Thymus (tissue), 11 donors: ENCODE results near the gene TRIO. TPM values are rescaled to one million over a fixed set of nuclear protein-coding genes. Genes with fewer than 3 reads are reported as not detected.

ENCODE experiments used
- DNase-seq, 9 donors: peaks; one replicate each; pipeline ENCODE4 v3.0.0-alpha.2; 2013; ENCODE audit warnings: low spot score in 9 of 9, low read depth in 6 of 9, missing footprints in 1 of 9
- H3K27ac ChIP-seq, 2 donors: one replicate each; pipeline ENCODE4 v1.5.1; 2013; ENCODE audit warnings: control low read depth in 1 of 2, low read depth in 1 of 2, low read length in 1 of 2, mild to moderate bottlenecking in 1 of 2, moderate library complexity in 1 of 2
- H3K27me3 ChIP-seq, 2 donors: one replicate each; pipeline ENCODE4 v1.5.1; 2013; ENCODE audit warnings: low read length in 1 of 2; ENCODE audit not compliant: control insufficient read depth in 2 of 2, insufficient read depth in 1 of 2
- H3K36me3 ChIP-seq, 2 donors: one replicate each; pipeline ENCODE4 v1.5.1; 2013; ENCODE audit warnings: low read length in 1 of 2, mild to moderate bottlenecking in 1 of 2, moderate library complexity in 1 of 2; ENCODE audit not compliant: control insufficient read depth in 2 of 2, insufficient read depth in 2 of 2
- H3K4me1 ChIP-seq, 2 donors: one replicate each; pipeline ENCODE4 v1.5.1; 2013; ENCODE audit warnings: low read length in 2 of 2; ENCODE audit not compliant: control insufficient read depth in 2 of 2, insufficient read depth in 2 of 2
- H3K4me3 ChIP-seq, 2 donors: one replicate each; pipeline ENCODE4 v1.5.1; 2013; ENCODE audit warnings: low read length in 2 of 2, control low read depth in 1 of 2, mild to moderate bottlenecking in 1 of 2
- H3K9me3 ChIP-seq, 2 donors: one replicate each; pipeline ENCODE4 v1.5.1; 2013; ENCODE audit warnings: low read length in 1 of 2, mild to moderate bottlenecking in 1 of 2; ENCODE audit not compliant: control insufficient read depth in 2 of 2, insufficient read depth in 1 of 2
- WGBS: extraction: QIAGEN DNeasy Blood & Tissue Kit; methylation state at CpG from one replicate; pipeline ENCODE4 v1.1.7; 2013; 5-methylcytosine and 5-hydroxymethylcytosine counted together
- polyA plus RNA-seq: library from polyadenylated mRNA; stranded (reverse); fragments of 200-250 nt; gene quantifications from one replicate; pipeline ENCODE4 v1.2.3, GENCODE V29; 2013
- total RNA-seq: library from RNA; stranded (reverse); fragments of 120-200 nt; gene quantifications from one replicate; pipeline ENCODE4 v1.2.4, GENCODE V29; 2013
- donor health status: healthy.

The TRIO gene
- total and polyA plus RNA-seq, 2 donors: 26.9 to 52.1 TPM

DNA sequence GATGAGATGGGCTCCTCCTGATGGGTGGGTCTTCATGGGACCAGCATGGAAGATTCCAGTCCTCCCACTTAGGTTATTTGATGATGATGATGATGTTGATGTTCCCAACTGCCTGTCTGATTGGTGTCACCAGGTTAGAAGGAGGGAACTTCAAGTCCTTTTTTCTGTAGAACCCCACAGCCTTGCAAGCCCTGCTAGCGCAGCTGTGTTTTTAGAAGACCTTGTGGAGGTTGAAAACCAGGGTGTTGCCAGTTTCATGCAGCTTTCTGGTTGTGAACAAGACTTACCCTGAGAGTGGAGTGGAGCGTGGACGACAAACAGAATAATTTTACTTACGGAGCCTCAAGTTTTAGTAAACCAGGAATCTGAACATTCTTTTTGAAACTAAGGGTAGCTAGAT, 83.0 kb downstream of the TRIO start:
- DNase-seq: peak in 1 of 9 donors; percentile 66
- no peaks in the 10 kb centered on the region for H3K36me3 ChIP-seq
- H3K27ac ChIP-seq: peak overlapping the region in 1 of 2 donors; percentile 80
- no peaks in the 10 kb centered on the region for H3K27me3 ChIP-seq
- H3K9me3 ChIP-seq: no peaks in the 10 kb centered on the region
- no peak overlapping the region for H3K4me3 ChIP-seq
- 97% methylated on average over 4 of the region's 4 CpGs for WGBS
- H3K4me1 ChIP-seq: peaks cover 19 to 64% of the 10 kb centered on the region in 2 donors

- no peaks in the 10 kb centered on the region for H3K9me3 ChIP-seq
- peak overlapping the region in 1 of 2 donors; percentile 80 for H3K27ac ChIP-seq
- peaks cover 15 to 60% of the 10 kb centered on the region in 2 donors for H3K4me1 ChIP-seq
- no peak for DNase-seq
- H3K4me3 ChIP-seq: no peak overlapping the region
- no peaks in the 10 kb centered on the region for H3K27me3 ChIP-seq
- no peaks in the 10 kb centered on the region for H3K36me3 ChIP-seq
- 88% methylated on average over 6 of the region's 6 CpGs for WGBS
Measured at GRCh38 chr5:14226554-14226953, 83.4 kb downstream of the TRIO start.

- no peak for DNase-seq
- Histone ChIP-seq H3K9me3 (no peaks in the 10 kb centered on the region), H3K27ac (peak overlapping the region in 1 of 2 donors; percentile 80), H3K4me1 (peaks cover 14 to 55% of the 10 kb centered on the region in 2 donors), H3K4me3 (no peak overlapping the region), H3K27me3 (no peaks in the 10 kb centered on the region), H3K36me3 (no peaks in the 10 kb centered on the region)
- WGBS: 94% methylated on average over 8 of the region's 8 CpGs
Measured at GRCh38 chr5:14226992-14227391, 83.8 kb downstream of the TRIO start.

GRCh38 chr5:14227513-14227912, 84.4 kb downstream of the TRIO start:
- DNase-seq: no peak
- Histone ChIP-seq H3K4me1 (peaks cover 11 to 50% of the 10 kb centered on the region in 2 donors), H3K4me3 (no peak overlapping the region), H3K27ac (no peak overlapping the region), H3K9me3 (no peaks in the 10 kb centered on the region), H3K36me3 (no peaks in the 10 kb centered on the region), H3K27me3 (no peaks in the 10 kb centered on the region)
- WGBS: 64% methylated on average over 3 of the region's 3 CpGs

DNA sequence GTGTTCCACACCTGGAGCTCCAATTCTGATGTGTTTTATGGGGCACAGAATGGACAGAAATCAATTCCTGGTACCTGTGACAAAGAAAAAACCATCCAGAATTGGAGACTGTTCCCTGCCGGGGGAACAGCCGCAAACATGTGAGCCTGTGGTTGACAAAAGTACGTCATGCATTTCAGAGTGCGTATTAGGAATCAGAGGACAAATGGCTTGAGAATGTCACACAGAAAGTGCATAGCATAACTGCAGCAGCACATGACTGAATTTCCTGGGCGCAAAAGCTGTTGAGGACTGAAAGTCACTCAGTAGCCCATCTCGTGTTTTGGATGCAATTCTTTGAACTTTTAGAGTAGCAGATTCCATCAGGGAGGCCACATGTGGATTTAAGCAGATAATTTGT, 85.1 kb downstream of the TRIO start:
- no peak for DNase-seq
- Histone ChIP-seq H3K27ac (no peak overlapping the region), H3K9me3 (no peaks in the 10 kb centered on the region), H3K4me3 (no peak overlapping the region), H3K36me3 (no peaks in the 10 kb centered on the region), H3K27me3 (no peaks in the 10 kb centered on the region), H3K4me1 (peaks cover 6 to 43% of the 10 kb centered on the region in 2 donors)
- WGBS: 95% methylated on average over 6 of the region's 6 CpGs

- H3K4me3 ChIP-seq: no peak overlapping the region
- H3K27me3 ChIP-seq: no peaks in the 10 kb centered on the region
- peaks cover 6 to 39% of the 10 kb centered on the region in 2 donors for H3K4me1 ChIP-seq
- no peaks in the 10 kb centered on the region for H3K36me3 ChIP-seq
- H3K27ac ChIP-seq: no peak overlapping the region
- H3K9me3 ChIP-seq: no peaks in the 10 kb centered on the region
- 99% methylated on average over 1 of the region's 1 CpG for WGBS
- DNase-seq: no peak
Measured at GRCh38 chr5:14229181-14229580, 86.0 kb downstream of the TRIO start.

DNA sequence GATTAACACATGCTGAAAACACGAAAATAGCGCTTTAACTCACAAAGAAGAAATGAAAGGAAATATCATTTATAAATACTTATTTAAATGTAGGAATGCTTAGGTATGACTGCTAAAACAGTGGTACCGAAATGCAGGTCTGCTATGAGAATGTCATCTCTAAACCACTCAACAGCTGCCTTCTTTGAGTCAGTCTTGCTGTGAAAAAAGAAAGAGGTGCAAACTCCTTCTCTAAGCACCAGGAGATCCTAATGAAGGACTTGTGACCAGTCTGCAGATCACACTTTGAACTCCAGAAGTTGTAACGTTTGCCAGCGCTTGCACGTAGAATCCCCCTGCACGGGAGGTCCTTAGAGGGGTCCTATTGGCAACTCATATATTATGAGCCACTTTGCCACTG, 86.6 kb downstream of the TRIO start:
- H3K27ac ChIP-seq: no peak overlapping the region
- H3K9me3 ChIP-seq: no peaks in the 10 kb centered on the region
- H3K27me3 ChIP-seq: no peaks in the 10 kb centered on the region
- H3K4me1 ChIP-seq: peaks cover 6 to 38% of the 10 kb centered on the region in 2 donors
- no peak for DNase-seq
- H3K36me3 ChIP-seq: no peaks in the 10 kb centered on the region
- 95% methylated on average over 7 of the region's 7 CpGs for WGBS
- H3K4me3 ChIP-seq: no peak overlapping the region

DNA sequence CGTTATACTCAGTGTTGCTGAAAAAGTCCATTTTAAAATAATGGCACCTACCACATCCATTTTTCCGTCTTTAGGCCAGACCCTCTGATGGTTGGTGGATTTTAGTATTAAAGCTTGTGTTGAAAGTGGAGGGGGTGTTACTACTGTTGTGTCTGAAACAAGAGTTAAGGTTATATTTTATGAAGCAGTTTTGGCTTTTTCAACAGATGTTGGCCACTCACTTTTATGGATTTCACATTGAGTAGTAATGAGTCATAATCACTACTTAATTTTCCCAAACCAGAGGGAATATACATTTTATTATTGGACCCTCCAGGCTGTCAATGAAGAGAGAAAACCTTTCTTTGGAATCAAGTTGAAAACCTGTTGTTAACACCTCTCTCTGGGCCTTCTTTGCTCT, 88.0 kb downstream of the TRIO start:
- H3K27ac ChIP-seq: no peak overlapping the region
- peaks cover 1 to 24% of the 10 kb centered on the region in 2 donors for H3K4me1 ChIP-seq
- no peaks in the 10 kb centered on the region for H3K36me3 ChIP-seq
- no peak overlapping the region for H3K4me3 ChIP-seq
- no peaks in the 10 kb centered on the region for H3K27me3 ChIP-seq
- no peaks in the 10 kb centered on the region for H3K9me3 ChIP-seq
- WGBS: 98% methylated on average over 2 of the region's 2 CpGs
- DNase-seq: no peak

- DNase-seq: no peak
- H3K4me1 ChIP-seq: peaks cover 0 to 18% of the 10 kb centered on the region in 2 donors
- H3K36me3 ChIP-seq: no peaks in the 10 kb centered on the region
- no peaks in the 10 kb centered on the region for H3K9me3 ChIP-seq
- no peaks in the 10 kb centered on the region for H3K27me3 ChIP-seq
- H3K4me3 ChIP-seq: no peak overlapping the region
- no peak overlapping the region for H3K27ac ChIP-seq
- WGBS: over 99% methylated on average over 4 of the region's 4 CpGs
Measured at GRCh38 chr5:14231890-14232289, 88.7 kb downstream of the TRIO start.

GRCh38 chr5:14234204-14234603, 91.1 kb downstream of the TRIO start:
- Histone ChIP-seq H3K9me3 (no peaks in the 10 kb centered on the region), H3K4me3 (no peak overlapping the region), H3K4me1 (peaks cover 0 to 14% of the 10 kb centered on the region in 2 donors), H3K36me3 (no peaks in the 10 kb centered on the region), H3K27ac (no peak overlapping the region), H3K27me3 (no peaks in the 10 kb centered on the region)
- DNase-seq: no peak
- 99% methylated on average over 3 of the region's 3 CpGs for WGBS
